Gastroesophageal sphincter (tissue), 4 donors: ENCODE results near the gene SHC2. TPM values are rescaled to one million over a fixed set of nuclear protein-coding genes. Genes with fewer than 3 reads are reported as not detected.
"Not testable (repeated sequence)": the region's sequence is repeated elsewhere in the genome, so short reads cannot be mapped to it uniquely, and the experiment has no call there.

Source experiments
- ATAC-seq: fragments of 150-250 bp; one replicate; pipeline ENCODE4 v1.9.1; 2016; ENCODE audit warnings: mild to moderate bottlenecking, moderate library complexity
- H3K27ac ChIP-seq, 4 donors: fragments of 200-600 bp; sonication (generic) in 3 of 4; 1 replicate in 3 of 4; 2 replicates in 1 of 4; pipeline ENCODE4 v1.5.1; 2016 to 2019
- H3K27me3 ChIP-seq: fragments of 200-600 bp; sonication (generic); one replicate; pipeline ENCODE4 v1.5.1; 2019
- H3K36me3 ChIP-seq, 2 donors: fragments of 200-600 bp; sonication (generic); one replicate each; pipeline ENCODE4 v1.5.1; 2019; ENCODE audit warnings: control low read depth in 1 of 2
- H3K4me1 ChIP-seq, 3 donors: fragments of 200-600 bp; sonication (generic); 1 replicate in 2 of 3; 2 replicates in 1 of 3; pipeline ENCODE4 v1.5.1; 2016 to 2019; ENCODE audit warnings: control low read depth in 2 of 3
- H3K4me3 ChIP-seq, 2 donors: fragments of 200-600 bp; sonication (generic); one replicate each; pipeline ENCODE4 v1.5.1; 2019; ENCODE audit warnings: mild to moderate bottlenecking in 1 of 2, moderate library complexity in 1 of 2
- H3K9me3 ChIP-seq, 3 donors: fragments of 200-600 bp; sonication (generic); one replicate each; pipeline ENCODE4 v1.5.1; 2017 to 2019; ENCODE audit warnings: control low read depth in 2 of 3
- CTCF ChIP-seq, 4 experiments: fragments of 200-600 bp in 2 of 4; fragments of 450-650 bp in 2 of 4; sonication (generic) in 1 of 4; IDR thresholded peaks; one replicate each; pipeline ENCODE4 v1.5.1; 2017 to 2019; ENCODE audit warnings: antibody characterized with exemption in 4 of 4, mild to moderate bottlenecking in 2 of 4, moderate library complexity in 2 of 4
- EP300 ChIP-seq: sonication (generic); formaldehyde crosslinking; IDR thresholded peaks from one replicate; pipeline ENCODE4 v1.6.1; 2017; ENCODE audit warnings: antibody characterized with exemption, mild to moderate bottlenecking
- POLR2A ChIP-seq, 2 donors: fragments of 450-650 bp; IDR thresholded peaks; one replicate each; pipeline ENCODE4 v1.6.1; 2017; ENCODE audit warnings: antibody characterized with exemption in 2 of 2, mild to moderate bottlenecking in 2 of 2, moderate library complexity in 1 of 2
- POLR2AphosphoS5 ChIP-seq: sonication (generic); formaldehyde crosslinking; IDR thresholded peaks from one replicate; pipeline ENCODE4 v1.6.1; 2017; ENCODE audit warnings: antibody characterized with exemption
- WGBS, 2 donors: methylation state at CpG; one replicate each; pipeline ENCODE4 v1.1.5; 2018; ENCODE audit warnings: low coverage in 1 of 2; 5-methylcytosine and 5-hydroxymethylcytosine counted together
- total RNA-seq, 4 donors: library from RNA; depleted of rRNA; stranded (reverse); fragments of >200 nt; gene quantifications; one replicate each; pipeline ENCODE4 v1.1.0, GENCODE V29; 2016

The SHC2 gene
- total RNA-seq, 4 donors from 2014 or later: 14.7 to 24.6 (median 20.4) TPM

DNA sequence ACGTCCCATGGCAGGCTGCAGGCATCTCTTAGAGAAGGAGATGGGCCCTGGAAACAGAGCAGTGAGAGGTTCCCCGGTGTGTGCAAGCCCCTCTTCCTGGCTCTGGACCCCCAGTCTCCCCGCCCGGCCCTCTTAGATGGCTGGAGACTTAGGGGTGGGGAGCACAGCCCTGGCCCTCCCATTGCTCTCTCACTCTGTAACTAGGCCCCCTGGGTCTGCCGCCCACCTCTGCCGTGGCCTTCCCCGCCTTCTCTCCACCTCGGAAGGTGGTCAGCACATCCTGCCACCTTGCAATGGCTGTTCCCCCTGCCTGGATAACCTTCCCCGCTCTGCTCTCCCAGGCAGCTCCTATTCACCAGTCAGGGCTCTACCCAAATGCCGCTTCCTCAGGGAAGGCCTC is 30.1 kb downstream of the SHC2 start:
- no peak overlapping the region for H3K4me3 ChIP-seq
- no peak for ATAC-seq
- TF ChIP-seq EP300 (no peak), CTCF (IDR thresholded peaks at IDR 0.05) (no peak), POLR2AphosphoS5 (no peak), POLR2A (IDR thresholded peaks at IDR 0.05) (no peak)
- peaks cover 0 to 7% (median 0%) of the 10 kb centered on the region in 3 donors for H3K4me1 ChIP-seq
- no peaks in the 10 kb centered on the region for H3K27me3 ChIP-seq
- no peaks in the 10 kb centered on the region for H3K9me3 ChIP-seq
- 89 to 96% methylated on average over 1 to 5 of the region's 10 CpGs for WGBS, 2 donors
- no peak overlapping the region for H3K27ac ChIP-seq
- peaks cover 0 to 32% of the 10 kb centered on the region in 2 donors for H3K36me3 ChIP-seq

DNA sequence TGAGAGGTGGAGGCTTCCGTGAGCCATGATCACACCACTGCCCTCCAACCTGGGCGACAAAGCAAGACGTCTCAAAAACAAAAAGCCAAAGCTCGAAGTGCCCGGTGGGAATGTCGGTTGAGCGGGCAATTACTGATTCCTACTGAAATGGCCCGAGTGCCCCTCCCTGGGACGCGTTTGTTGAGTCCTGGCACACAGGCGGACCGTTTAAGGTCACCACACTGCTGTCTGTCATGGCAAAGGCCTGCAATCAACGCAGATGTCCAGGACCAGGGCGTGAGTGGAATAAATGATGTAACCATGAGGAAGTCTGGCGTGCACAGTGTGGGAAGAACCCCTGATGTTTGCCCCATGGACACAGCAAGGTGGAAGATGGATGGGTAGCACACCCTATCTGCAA is 32.7 kb downstream of the SHC2 start:
- Histone ChIP-seq H3K27me3 (no peaks in the 10 kb centered on the region), H3K9me3 (no peaks in the 10 kb centered on the region), H3K27ac (no peak overlapping the region), H3K36me3 (peaks cover 0 to 42% of the 10 kb centered on the region in 2 donors), H3K4me1 (peaks cover 0 to 7% (median 0%) of the 10 kb centered on the region in 3 donors), H3K4me3 (no peak overlapping the region)
- TF ChIP-seq POLR2A (IDR thresholded peaks at IDR 0.05) (no peak), CTCF (IDR thresholded peaks at IDR 0.05) (no peak), POLR2AphosphoS5 (no peak), EP300 (no peak)
- ATAC-seq: no peak
- 91 to 95% methylated on average over 11 to 15 of the region's 15 CpGs for WGBS, 2 donors

- 70 to 71% methylated on average over 15 of the region's 19 CpGs for WGBS, 2 donors
Observed at GRCh38 chr19:427675-428074, 33.2 kb downstream of the SHC2 start.

GRCh38 chr19:426725-427445 is 33.9 kb downstream of the SHC2 start:
- no peak for ATAC-seq
- no peaks in the 10 kb centered on the region for H3K27me3 ChIP-seq
- no peaks in the 10 kb centered on the region for H3K9me3 ChIP-seq
- TF ChIP-seq CTCF (IDR thresholded peaks at IDR 0.05): no peak
- TF ChIP-seq POLR2A (IDR thresholded peaks at IDR 0.05): no peak
- TF ChIP-seq EP300: no peak
- no peak for TF ChIP-seq POLR2AphosphoS5
- peaks cover 0 to 46% of the 10 kb centered on the region in 2 donors for H3K36me3 ChIP-seq
- no peak overlapping the region for H3K4me3 ChIP-seq
- H3K4me1 ChIP-seq: peaks cover 0 to 7% (median 0%) of the 10 kb centered on the region in 3 donors
- WGBS, 2 donors: 82 to 85% methylated on average over 4 to 42 of the region's 51 CpGs
- no peak overlapping the region for H3K27ac ChIP-seq

More at GRCh38 chr19:427675-428074, 33.2 kb downstream of the SHC2 start:
- H3K9me3 ChIP-seq, H3K4me1 ChIP-seq, H3K27ac ChIP-seq, ATAC-seq, H3K27me3 ChIP-seq, H3K4me3 ChIP-seq: not testable (repeated sequence)
- peaks cover 0 to 42% of the 10 kb centered on the region in 2 donors for H3K36me3 ChIP-seq

DNA sequence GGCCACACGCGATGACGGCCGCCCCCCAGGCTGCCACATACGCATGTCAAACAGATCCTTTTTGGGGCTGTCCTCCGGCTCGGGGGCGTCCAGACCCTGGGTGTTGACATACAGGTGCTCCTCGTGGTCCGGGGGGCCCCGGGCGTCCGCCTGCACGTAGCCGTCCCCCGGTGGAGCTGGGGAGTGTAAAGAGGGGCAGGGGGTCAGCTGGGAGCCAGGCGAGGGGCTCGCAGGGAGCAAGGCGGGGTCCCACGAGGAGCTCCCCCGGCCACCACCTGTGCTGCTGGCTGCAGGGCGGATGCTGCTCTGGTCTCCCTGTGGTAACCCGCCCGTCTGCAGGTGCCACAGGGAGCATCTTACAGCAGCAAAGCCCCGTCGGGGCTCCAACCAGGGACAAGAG is 35.8 kb downstream of the SHC2 start:
- Histone ChIP-seq H3K4me1 (peaks cover 0 to 9% (median 0%) of the 10 kb centered on the region in 3 donors), H3K27ac (no peak overlapping the region), H3K36me3 (peaks cover 0 to 41% of the 10 kb centered on the region in 2 donors), H3K27me3 (no peaks in the 10 kb centered on the region), H3K9me3 (no peaks in the 10 kb centered on the region), H3K4me3 (no peak overlapping the region)
- no CpG with 5 or more reads among the region's 26 CpGs for WGBS, 2 donors
- ATAC-seq: no peak
- TF ChIP-seq POLR2A (IDR thresholded peaks at IDR 0.05) (no peak), POLR2AphosphoS5 (no peak), CTCF (IDR thresholded peaks at IDR 0.05) (no peak), EP300 (no peak)
